HUES64 (cell line): ENCODE results near the gene SRP9. TPM values are rescaled to one million over a fixed set of nuclear protein-coding genes. Genes with fewer than 3 reads are reported as not detected.

Source experiments
- H3K27ac ChIP-seq: 2 replicates; pipeline ENCODE4 v1.7.0; 2013; ENCODE audit warnings: low read depth, low read length, inconsistent platforms
- H3K27me3 ChIP-seq: 2 replicates; pipeline ENCODE4 v1.6.1; 2013; ENCODE audit warnings: mild to moderate bottlenecking, low read length; ENCODE audit not compliant: insufficient read depth
- H3K36me3 ChIP-seq: 2 replicates; pipeline ENCODE4 v1.6.1; 2013; ENCODE audit warnings: mild to moderate bottlenecking, low read length; ENCODE audit not compliant: insufficient read depth
- H3K4me1 ChIP-seq: 2 replicates; pipeline ENCODE4 v1.6.1; 2013; ENCODE audit warnings: mild to moderate bottlenecking, low read length, moderate library complexity; ENCODE audit not compliant: insufficient read depth
- H3K4me3 ChIP-seq: 2 replicates; pipeline ENCODE4 v1.5.1; 2013; ENCODE audit warnings: mild to moderate bottlenecking, low read length, moderate library complexity
- H3K9ac ChIP-seq: 2 replicates; pipeline ENCODE4 v1.6.1; 2013; ENCODE audit warnings: mild to moderate bottlenecking, low read depth, low read length
- H3K9me3 ChIP-seq: 2 replicates; pipeline ENCODE4 v1.6.1; 2013; ENCODE audit warnings: low read depth, low read length; ENCODE audit not compliant: insufficient read depth
- WGBS: fragments of 150-250, 120-280 bp; methylation state at CpG from one replicate; pipeline ENCODE4 v1.1.7; 2013; ENCODE audit warnings: missing lambda C conversion rate; 5-methylcytosine and 5-hydroxymethylcytosine counted together
- polyA plus RNA-seq, 2 experiments: library from polyadenylated mRNA; stranded (reverse); fragments of 50-300 nt; gene quantifications; one replicate each; pipeline ENCODE4 v1.2.3, GENCODE V29; 2013

Gene SRP9
- 420 TPM for polyA plus RNA-seq (2013, experiment 1 of 2)
- 458 TPM for polyA plus RNA-seq (2013, experiment 2 of 2)

DNA sequence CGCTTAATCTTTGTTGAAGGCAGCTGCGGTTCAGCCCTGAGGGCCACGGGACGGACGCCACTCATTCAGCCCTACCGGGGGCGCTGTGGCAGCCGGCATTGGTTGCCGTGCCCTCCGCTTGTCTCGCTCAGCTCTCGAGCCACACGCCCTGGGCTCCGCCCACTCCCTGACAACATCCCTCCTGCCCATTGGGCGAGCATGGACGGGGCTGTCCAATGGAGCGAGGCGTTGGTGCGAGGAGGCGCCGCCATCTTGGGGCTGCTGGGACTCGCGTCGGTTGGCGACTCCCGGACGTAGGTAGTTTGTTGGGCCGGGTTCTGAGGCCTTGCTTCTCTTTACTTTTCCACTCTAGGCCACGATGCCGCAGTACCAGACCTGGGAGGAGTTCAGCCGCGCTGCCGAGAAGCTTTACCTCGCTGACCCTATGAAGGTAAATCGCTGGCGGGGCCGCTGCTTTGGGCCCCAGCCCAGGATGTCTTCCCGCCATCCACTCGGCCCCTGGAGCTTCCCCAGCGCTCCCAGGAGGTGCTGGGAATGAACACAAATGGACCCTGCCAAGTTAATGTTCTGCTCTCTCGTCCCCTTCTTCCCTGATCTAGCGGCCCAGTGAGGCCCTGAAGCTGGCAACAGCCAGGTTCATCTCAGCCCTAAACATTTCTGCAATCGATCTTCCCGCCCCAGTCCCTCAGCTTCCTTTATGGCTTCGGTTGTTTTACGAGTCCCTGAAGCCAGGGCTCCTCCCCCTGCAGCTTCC, at the start of gene SRP9:
TSS of gene SRP9 (plus strand) at position 244 of the 754 bp plus-strand sequence. CDS start at position 359, 115 bp downstream.
- Histone ChIP-seq H3K4me3 (peak within 1 kb of the TSS; percentile 96), H3K36me3 (peaks cover 26% of the 10 kb centered on the region), H3K27ac (peak within 1 kb of the TSS; percentile 99), H3K4me1 (peaks cover 35% of the 10 kb centered on the region), H3K9me3 (no peaks in the 10 kb centered on the region), H3K9ac (peak within 1 kb of the TSS; percentile 99), H3K27me3 (no peaks in the 10 kb centered on the region)
- WGBS = under 1% methylated on average over 45 of the region's 46 CpGs

GRCh38 chr1:225731491-225731890, 46.1 kb upstream of the SRP9 start:
- Histone ChIP-seq H3K27ac (no peak overlapping the region), H3K27me3 (peaks cover 13% of the 10 kb centered on the region), H3K4me1 (no peaks in the 10 kb centered on the region), H3K36me3 (no peaks in the 10 kb centered on the region), H3K9me3 (no peaks in the 10 kb centered on the region), H3K9ac (no peak overlapping the region), H3K4me3 (no peak overlapping the region)

DNA sequence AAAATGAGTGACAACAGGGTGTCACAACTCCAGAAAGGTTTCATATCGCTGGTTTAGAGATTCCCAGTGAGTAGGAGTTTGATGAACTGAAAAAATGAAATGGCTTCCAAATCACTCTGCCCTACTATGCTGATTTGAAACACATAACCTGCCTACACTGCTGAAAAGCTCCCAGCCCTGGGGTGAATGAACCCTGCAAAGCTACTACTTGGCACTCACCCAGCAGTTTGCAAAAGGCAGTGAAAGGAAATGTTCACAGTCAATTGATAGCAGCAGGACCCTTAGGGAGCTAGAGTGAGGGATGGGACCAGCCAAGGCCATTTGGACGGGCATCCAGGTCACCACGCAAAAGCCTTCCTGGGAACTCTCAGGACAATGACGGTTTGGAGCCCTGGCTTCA, 44.4 kb upstream of the SRP9 start:
- Histone ChIP-seq H3K27ac (no peak overlapping the region), H3K4me1 (no peaks in the 10 kb centered on the region), H3K4me3 (no peak overlapping the region), H3K36me3 (no peaks in the 10 kb centered on the region), H3K9ac (no peak overlapping the region), H3K27me3 (peaks cover 31% of the 10 kb centered on the region), H3K9me3 (no peaks in the 10 kb centered on the region)
- WGBS = 81% methylated on average over 4 of the region's 4 CpGs

DNA sequence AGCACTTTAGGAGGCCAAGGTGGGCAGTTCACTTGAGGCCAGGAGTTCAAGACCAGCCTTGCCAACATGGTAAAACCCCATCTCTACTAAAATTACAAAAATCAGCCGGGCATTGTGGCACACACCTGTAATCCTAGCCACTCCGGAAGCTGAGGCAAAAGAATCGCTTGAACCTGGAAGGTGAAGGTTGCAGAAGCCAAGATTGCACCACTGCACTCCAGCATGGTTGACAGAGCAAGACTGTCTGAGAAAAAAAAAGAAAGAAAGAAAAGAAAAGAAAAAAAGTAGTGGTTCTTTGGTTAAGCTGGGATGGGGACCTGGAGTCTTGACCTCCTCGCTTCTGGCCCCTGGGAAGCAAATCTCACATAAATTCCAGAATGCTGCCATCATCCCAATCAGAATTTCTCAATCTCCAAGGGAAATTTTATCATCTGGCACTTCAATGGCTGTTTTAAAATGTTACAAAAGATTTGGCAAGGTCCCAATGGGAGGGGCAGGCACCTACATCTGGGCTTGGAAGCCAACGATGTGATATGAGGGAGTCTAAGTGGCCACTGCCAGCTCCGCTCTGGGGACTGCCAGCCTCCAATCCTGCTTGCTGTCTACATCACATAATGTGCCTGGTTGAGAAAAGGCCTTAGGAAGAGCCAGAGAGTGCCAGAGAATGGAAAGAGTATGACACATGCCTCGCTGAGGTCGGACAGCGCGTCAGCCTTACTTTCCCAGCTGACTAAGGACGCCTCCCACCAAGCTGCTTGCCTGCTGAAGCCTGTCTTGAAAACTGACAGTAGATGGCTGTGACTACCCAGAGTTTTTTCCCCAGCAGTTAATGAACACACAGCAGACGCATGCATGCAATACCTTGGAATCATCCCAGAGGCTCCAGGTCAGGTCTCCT, 42.1 kb upstream of the SRP9 start:
- no peak overlapping the region for H3K27ac ChIP-seq
- 85% methylated on average over 12 of the region's 12 CpGs for whole genome bisulfite sequencing
- no peaks in the 10 kb centered on the region for H3K36me3 ChIP-seq
- H3K4me1 ChIP-seq = no peaks in the 10 kb centered on the region; the same call in 1 of the 2 replicates
- H3K27me3 ChIP-seq = peaks cover 51% of the 10 kb centered on the region
- H3K4me3 ChIP-seq = no peak overlapping the region
- 0 out of 2 replicates have a peak, but pooled peaks cover 3% of the 10 kb centered on the region for H3K9me3 ChIP-seq
- H3K9ac ChIP-seq = no peak overlapping the region

DNA sequence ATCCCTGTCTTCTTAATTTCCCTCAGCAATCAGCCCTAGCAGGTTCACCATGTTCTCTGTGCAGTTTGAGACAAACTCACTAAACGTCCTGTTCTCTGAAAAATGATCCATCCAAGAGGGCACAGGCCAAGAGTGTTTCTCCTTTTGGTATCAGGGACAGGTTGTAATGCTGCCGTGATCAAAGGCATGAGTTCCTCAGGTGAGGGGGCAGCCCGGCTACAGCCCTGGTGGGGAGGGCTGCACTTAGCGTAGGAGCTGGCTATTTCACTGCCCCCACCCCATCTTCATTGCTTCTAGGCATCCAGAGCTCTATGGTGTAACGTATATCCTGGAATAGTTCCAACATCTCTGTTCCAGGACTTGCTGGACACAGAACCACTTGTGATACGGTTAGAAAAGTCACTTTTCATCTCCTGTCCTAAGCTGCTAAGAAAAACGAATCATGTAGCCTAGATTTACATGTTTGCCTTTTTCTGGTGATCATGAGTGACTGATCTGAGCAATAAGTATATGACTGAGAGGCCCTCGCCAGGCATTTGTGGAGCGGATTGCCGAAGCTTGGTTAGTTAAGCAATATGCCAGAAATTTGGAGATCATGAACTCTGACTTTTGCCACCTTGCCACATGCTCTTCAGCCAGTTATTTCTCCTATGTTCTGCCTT, 41.1 kb upstream of the SRP9 start:
- no peak overlapping the region for H3K9ac ChIP-seq
- 93% methylated on average over 10 of the region's 10 CpGs for WGBS
- 0 out of 2 replicates have a peak, but pooled peaks cover 3% of the 10 kb centered on the region for H3K9me3 ChIP-seq
- no peaks in the 10 kb centered on the region for H3K36me3 ChIP-seq
- H3K27ac ChIP-seq = no peak overlapping the region
- H3K4me1 ChIP-seq = no peaks in the 10 kb centered on the region; the same call in 1 of the 2 replicates
- no peak overlapping the region for H3K4me3 ChIP-seq
- peaks cover 54% of the 10 kb centered on the region for H3K27me3 ChIP-seq

DNA sequence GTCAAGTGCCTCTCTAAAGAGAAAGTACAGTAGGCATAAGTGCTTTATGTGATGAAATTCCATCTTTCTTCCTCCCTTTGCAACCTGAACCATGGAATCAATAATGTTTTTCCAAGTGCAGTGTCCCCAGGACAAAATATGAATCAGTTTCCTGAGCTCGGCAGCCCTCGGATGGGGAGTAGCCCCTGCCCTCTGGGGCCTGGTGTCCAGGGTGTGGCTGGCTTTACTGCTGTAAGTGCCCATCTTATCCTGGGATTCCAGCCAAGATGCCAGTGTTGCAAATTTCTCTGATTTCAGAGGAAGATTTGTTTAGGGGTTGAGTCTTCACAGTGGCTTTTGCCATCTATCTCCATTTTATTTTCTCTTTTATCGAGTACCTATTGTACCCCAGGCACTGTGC, 40.5 kb upstream of the SRP9 start:
- peaks cover 58% of the 10 kb centered on the region for H3K27me3 ChIP-seq
- WGBS = 92% methylated on average over 3 of the region's 3 CpGs
- no peaks in the 10 kb centered on the region for H3K36me3 ChIP-seq
- no peak overlapping the region for H3K4me3 ChIP-seq
- no peak overlapping the region for H3K9ac ChIP-seq
- no peaks in the 10 kb centered on the region; the same call in 1 of the 2 replicates for H3K4me1 ChIP-seq
- H3K27ac ChIP-seq = no peak overlapping the region
- 0 out of 2 replicates have a peak, but pooled peaks cover 3% of the 10 kb centered on the region for H3K9me3 ChIP-seq

DNA sequence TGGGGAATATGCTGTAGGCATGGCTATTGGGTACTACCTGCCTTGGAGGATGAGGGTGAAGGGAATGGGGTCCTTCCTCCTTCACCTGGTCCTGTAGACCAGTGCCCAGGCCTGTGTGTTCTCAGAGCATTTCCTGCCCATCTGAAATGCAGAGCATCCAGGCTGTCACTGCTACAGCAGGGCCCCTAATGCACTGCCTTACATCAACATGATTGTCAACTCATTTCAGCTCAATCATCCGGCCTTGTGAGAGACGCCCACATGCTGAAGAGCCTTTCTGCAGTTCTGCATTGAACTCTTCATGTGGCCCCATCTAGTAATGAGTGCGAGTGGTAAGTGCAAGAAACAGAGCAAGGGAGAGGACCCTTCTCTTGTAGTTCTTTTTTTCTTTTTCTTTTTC, 39.8 kb upstream of the SRP9 start:
- H3K9ac ChIP-seq = no peak overlapping the region
- 0 out of 2 replicates have a peak, but pooled peaks cover 3% of the 10 kb centered on the region for H3K9me3 ChIP-seq
- H3K4me1 ChIP-seq = no peaks in the 10 kb centered on the region; the same call in 1 of the 2 replicates
- H3K27me3 ChIP-seq = peaks cover 58% of the 10 kb centered on the region
- H3K27ac ChIP-seq = no peak overlapping the region
- WGBS = 83% methylated on average over 3 of the region's 3 CpGs
- H3K36me3 ChIP-seq = no peaks in the 10 kb centered on the region
- no peak overlapping the region for H3K4me3 ChIP-seq

DNA sequence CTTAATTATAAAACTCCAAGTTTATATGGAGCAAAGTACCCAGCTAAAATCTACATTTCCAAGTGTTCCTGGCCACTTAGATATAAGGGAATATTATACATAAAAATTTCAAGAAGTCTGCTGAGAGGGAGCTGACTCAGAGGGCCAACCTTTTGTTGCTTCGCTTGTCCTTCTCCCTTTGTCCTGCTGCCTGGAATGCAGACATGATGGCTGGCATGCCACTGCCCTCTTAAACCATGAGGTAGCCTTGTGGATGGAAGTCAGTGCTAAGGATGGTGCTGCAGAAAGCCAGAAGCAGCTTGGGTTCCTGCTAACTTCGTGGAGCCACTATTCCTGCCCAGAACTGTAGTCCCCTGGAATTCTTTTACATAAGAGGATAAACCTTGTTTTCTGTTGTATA, 38.9 kb upstream of the SRP9 start:
- H3K27ac ChIP-seq = no peak overlapping the region
- H3K27me3 ChIP-seq = peaks cover 58% of the 10 kb centered on the region
- no peak overlapping the region for H3K9ac ChIP-seq
- H3K4me1 ChIP-seq = no peaks in the 10 kb centered on the region; the same call in 1 of the 2 replicates
- 0 out of 2 replicates have a peak, but pooled peaks cover 3% of the 10 kb centered on the region for H3K9me3 ChIP-seq
- no peaks in the 10 kb centered on the region for H3K36me3 ChIP-seq
- WGBS = 80% methylated on average over 2 of the region's 2 CpGs
- no peak overlapping the region for H3K4me3 ChIP-seq

DNA sequence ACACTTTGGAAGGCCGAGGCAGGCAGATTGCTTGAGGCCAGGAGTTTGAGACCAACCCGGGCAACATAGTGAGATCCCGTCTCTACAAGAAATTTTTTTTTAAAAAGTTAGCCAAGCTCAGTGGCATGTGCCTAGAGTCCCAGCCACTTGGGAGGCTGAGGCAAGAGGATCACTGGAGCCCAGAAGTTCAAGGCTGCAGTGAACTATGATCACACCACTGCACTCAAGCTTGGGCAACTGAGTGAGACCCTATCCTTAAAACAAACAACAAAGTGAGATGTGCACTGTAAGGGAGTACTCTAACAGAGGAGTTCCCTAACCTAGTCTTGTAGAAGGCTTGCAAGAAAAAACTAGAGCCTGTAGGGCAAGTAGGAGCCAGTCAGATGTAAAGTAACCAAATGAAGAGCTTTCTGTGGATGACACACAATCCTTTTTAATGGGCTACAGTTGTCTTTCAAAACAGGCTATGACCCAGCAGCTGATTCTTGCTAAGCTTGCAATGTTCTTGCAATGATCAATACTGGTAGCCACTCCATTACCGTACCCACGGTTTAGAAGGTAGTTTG, 38.0 kb upstream of the SRP9 start:
- Histone ChIP-seq H3K9ac (no peak overlapping the region), H3K36me3 (no peaks in the 10 kb centered on the region), H3K9me3 (0 out of 2 replicates have a peak, but pooled peaks cover 3% of the 10 kb centered on the region), H3K27me3 (peaks cover 60% of the 10 kb centered on the region), H3K4me3 (no peak overlapping the region), H3K4me1 (no peaks in the 10 kb centered on the region; the same call in 1 of the 2 replicates), H3K27ac (no peak overlapping the region)
- WGBS = 94% methylated on average over 3 of the region's 5 CpGs

GRCh38 chr1:225744745-225745144, 32.9 kb upstream of the SRP9 start:
- H3K9ac ChIP-seq = no peak overlapping the region
- 93% methylated on average over 2 of the region's 2 CpGs for WGBS
- no peaks in the 10 kb centered on the region for H3K9me3 ChIP-seq
- no peak overlapping the region for H3K27ac ChIP-seq
- no peak overlapping the region for H3K4me3 ChIP-seq
- H3K36me3 ChIP-seq = no peaks in the 10 kb centered on the region
- peaks cover 28% of the 10 kb centered on the region for H3K27me3 ChIP-seq
- peaks cover 12% of the 10 kb centered on the region; the same call in 1 of the 2 replicates for H3K4me1 ChIP-seq
